H9 (cell line): ENCODE data around the gene LAMB1. TPM values are rescaled to one million over a fixed set of nuclear protein-coding genes. Genes with fewer than 3 reads are reported as not detected.
A peak's percentile ranks its signal among the peaks of the same experiment; 100 is the strongest.

Experiments used
- DNase-seq: peaks from one replicate; pipeline ENCODE4 v3.0.0-alpha.2; 2017
- H2AFZ ChIP-seq: one replicate; pipeline ENCODE4 v1.6.1; 2013; ENCODE audit warnings: mild to moderate bottlenecking, low read length, control low read depth, moderate library complexity
- H2AK5ac ChIP-seq: 2 replicates; pipeline ENCODE4 v1.6.1; 2013; ENCODE audit warnings: low read length, control low read depth, mixed read lengths; ENCODE audit not compliant: insufficient read length
- H2BK120ac ChIP-seq: one replicate; pipeline ENCODE4 v1.6.1; 2013; ENCODE audit warnings: low read depth, mild to moderate bottlenecking, low read length, control low read depth, inconsistent platforms; ENCODE audit not compliant: poor library complexity, severe bottlenecking
- H2BK12ac ChIP-seq: 2 replicates; pipeline ENCODE4 v1.6.1; 2013; ENCODE audit warnings: low read length, control low read depth, mixed read lengths, low read depth; ENCODE audit not compliant: insufficient read length
- H2BK15ac ChIP-seq: 2 replicates; pipeline ENCODE4 v1.6.1; 2013; ENCODE audit warnings: low read depth, low read length, control low read depth
- H2BK20ac ChIP-seq: one replicate; pipeline ENCODE4 v1.6.1; 2013; ENCODE audit warnings: low read depth, mild to moderate bottlenecking, low read length, control low read depth, inconsistent platforms; ENCODE audit not compliant: poor library complexity, severe bottlenecking
- H2BK5ac ChIP-seq: 2 replicates; pipeline ENCODE4 v1.6.1; 2013; ENCODE audit warnings: low read length, control low read depth, mixed read lengths; ENCODE audit not compliant: insufficient read length
- H3K14ac ChIP-seq: 2 replicates; pipeline ENCODE4 v1.6.1; 2013; ENCODE audit warnings: low read length, control low read depth; ENCODE audit not compliant: insufficient read depth
- H3K18ac ChIP-seq: 2 replicates; pipeline ENCODE4 v1.6.1; 2013; ENCODE audit warnings: low read depth, mild to moderate bottlenecking, mixed read lengths, low read length, control low read depth; ENCODE audit not compliant: insufficient read length
- H3K23ac ChIP-seq: 2 replicates; pipeline ENCODE4 v1.6.1; 2013; ENCODE audit warnings: low read length, control low read depth, mixed read lengths, low read depth; ENCODE audit not compliant: insufficient read length
- H3K23me2 ChIP-seq: 2 replicates; pipeline ENCODE4 v1.6.1; 2013; ENCODE audit warnings: low read depth, mild to moderate bottlenecking, mixed read lengths, low read length, control low read depth; ENCODE audit not compliant: insufficient read length, poor library complexity, severe bottlenecking
- H3K27ac ChIP-seq: 2 replicates; pipeline ENCODE4 v1.5.1; 2013; ENCODE audit warnings: low read length, control low read depth, mixed read lengths, low read depth; ENCODE audit not compliant: insufficient read length
- H3K27me3 ChIP-seq: 2 replicates; pipeline ENCODE4 v1.6.1; 2013; ENCODE audit warnings: low read length, control low read depth, inconsistent platforms; ENCODE audit not compliant: insufficient read depth
- H3K4ac ChIP-seq: 2 replicates; pipeline ENCODE4 v1.6.1; 2013; ENCODE audit warnings: low read depth, mild to moderate bottlenecking, control low read depth, inconsistent platforms, low read length, moderate library complexity
- H3K4me1 ChIP-seq: 2 replicates; pipeline ENCODE4 v1.6.1; 2013; ENCODE audit warnings: low read length, control low read depth, inconsistent platforms; ENCODE audit not compliant: insufficient read depth
- H3K4me2 ChIP-seq: 2 replicates; pipeline ENCODE4 v1.6.1; 2013; ENCODE audit warnings: low read length, control low read depth, mixed read lengths; ENCODE audit not compliant: insufficient read length, insufficient read depth
- H3K56ac ChIP-seq: 2 replicates; pipeline ENCODE4 v1.6.1; 2013; ENCODE audit warnings: low read depth, mild to moderate bottlenecking, mixed read lengths, low read length, control low read depth; ENCODE audit not compliant: insufficient read length
- H3K79me1 ChIP-seq: 2 replicates; pipeline ENCODE4 v1.6.1; 2013; ENCODE audit warnings: low read depth, mild to moderate bottlenecking, moderate library complexity, low read length, control low read depth, inconsistent platforms; ENCODE audit not compliant: insufficient read depth, poor library complexity, severe bottlenecking
- H3K79me2 ChIP-seq: 2 replicates; pipeline ENCODE4 v1.6.1; 2013; ENCODE audit warnings: low read length, control low read depth, inconsistent platforms; ENCODE audit not compliant: insufficient read depth
- H3K9ac ChIP-seq: 2 replicates; pipeline ENCODE4 v1.6.1; 2013; ENCODE audit warnings: low read length, control low read depth, mixed read lengths; ENCODE audit not compliant: insufficient read length; ENCODE audit errors: extremely low read depth
- H3K9me3 ChIP-seq: one replicate; pipeline ENCODE4 v1.6.1; 2013; ENCODE audit warnings: low read depth, low read length, inconsistent platforms; ENCODE audit not compliant: control insufficient read depth
- H3T11ph ChIP-seq: one replicate; pipeline ENCODE4 v1.6.1; 2013; ENCODE audit warnings: mild to moderate bottlenecking, low read length, control low read depth, inconsistent platforms
- H4K20me1 ChIP-seq: one replicate; pipeline ENCODE4 v1.6.1; 2013; ENCODE audit not compliant: control insufficient read depth, insufficient read length, insufficient read depth
- H4K5ac ChIP-seq: 2 replicates; pipeline ENCODE4 v1.6.1; 2013; ENCODE audit warnings: low read depth, mild to moderate bottlenecking, mixed read lengths, low read length, control low read depth; ENCODE audit not compliant: insufficient read length
- H4K8ac ChIP-seq: replicated peaks from 2 replicates; pipeline ENCODE4 v1.6.1; 2013; ENCODE audit warnings: low read length, control low read depth, mixed read lengths, low read depth; ENCODE audit not compliant: insufficient read length
- H4K91ac ChIP-seq: 2 replicates; pipeline ENCODE4 v1.6.1; 2013; ENCODE audit warnings: low read depth, mild to moderate bottlenecking, moderate library complexity, mixed read lengths, low read length, control low read depth; ENCODE audit not compliant: insufficient read length
- H3K27ac Mint-ChIP-seq, 3 experiments: 2 replicates in 2 of 3; 3 replicates in 1 of 3; pipeline ENCODE4 v1.8.0; 2020 to 2021; ENCODE audit warnings: mixed read lengths in 3 of 3, mild to moderate bottlenecking in 1 of 3, moderate library complexity in 1 of 3
- H3K27me3 Mint-ChIP-seq: 2 replicates; pipeline ENCODE4 v1.8.0; 2021; ENCODE audit warnings: low read depth, mild to moderate bottlenecking, moderate library complexity, mixed read lengths
- H3K36me3 Mint-ChIP-seq, 3 experiments: 2 replicates in 2 of 3; 3 replicates in 1 of 3; pipeline ENCODE4 v1.8.0; 2020 to 2021; ENCODE audit warnings: low read depth in 3 of 3, mixed read lengths in 3 of 3; ENCODE audit not compliant: insufficient read depth in 1 of 3
- H3K4me1 Mint-ChIP-seq, 2 experiments: 2 replicates each; pipeline ENCODE4 v1.8.0; 2020; ENCODE audit warnings: mixed read lengths in 2 of 2
- H3K4me3 Mint-ChIP-seq, 2 experiments: 2 replicates in 1 of 2; 3 replicates in 1 of 2; pipeline ENCODE4 v1.8.0; 2020 to 2021; ENCODE audit warnings: mild to moderate bottlenecking in 2 of 2, mixed read lengths in 2 of 2, moderate library complexity in 1 of 2
- H3K9me3 Mint-ChIP-seq, 2 experiments: 2 replicates in 1 of 2; 3 replicates in 1 of 2; pipeline ENCODE4 v1.8.0; 2020; ENCODE audit warnings: mild to moderate bottlenecking in 2 of 2, mixed read lengths in 2 of 2, moderate library complexity in 1 of 2
- WGBS: extraction: QIAGEN DNeasy Blood & Tissue Kit; methylation state at CpG from one replicate; pipeline ENCODE4 v1.1.7; 2013; ENCODE audit warnings: missing lambda C conversion rate, low lambda C conversion rate, mixed read lengths; ENCODE audit not compliant: insufficient read length; ENCODE audit errors: extremely low coverage; 5-methylcytosine and 5-hydroxymethylcytosine counted together
- total RNA-seq: library from RNA; stranded (reverse); gene quantifications from 2 replicates; pipeline ENCODE4 v1.2.1, GENCODE V29; 2021
- TF ChIP-seq, protein P1 (sequence below): fragments of 200-600 bp; sonication (generic); conservative IDR thresholded peaks from 3 replicates; pipeline ENCODE4 v1.8.0; 2021; ENCODE audit warnings: antibody characterized with exemption, mild to moderate bottlenecking

Gene LAMB1
- total RNA-seq, 1 experiment from 2014 or later, result 75.8 TPM

DNA sequence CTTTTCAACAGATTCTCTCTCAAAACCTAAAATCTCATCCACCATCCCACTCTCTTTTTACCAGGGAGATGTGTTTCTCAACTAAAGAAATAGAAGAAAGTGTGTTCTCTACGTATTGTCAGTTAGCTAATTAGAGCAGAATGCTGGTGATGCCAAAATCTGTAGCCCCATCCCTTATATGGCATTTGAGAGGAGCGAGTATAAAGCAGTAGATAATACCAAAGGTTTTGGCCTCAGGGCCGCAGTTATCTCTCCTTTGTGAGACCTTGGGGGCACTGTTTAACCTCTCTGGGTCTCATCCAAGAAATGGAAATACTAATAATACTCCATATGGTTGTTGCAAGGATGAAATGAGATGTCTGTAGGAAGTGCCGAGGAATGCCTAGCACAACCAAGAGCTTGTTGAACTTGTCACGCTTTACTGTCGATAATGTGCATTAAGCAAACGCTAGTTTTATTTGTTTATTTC is 112.4 kb downstream of the LAMB1 start:
- Mint-ChIP-seq H3K36me3 (peaks cover 6 to 25% (median 23%) of the 10 kb centered on the region in 3 experiments; a peak in 6 of 7 replicates), H3K4me3 (peak overlapping the region; percentile 94 to 99), H3K4me1 (peaks cover 15 to 16% of the 10 kb centered on the region in 2 experiments), H3K27me3 (peaks cover 8% of the 10 kb centered on the region), H3K9me3 (peaks cover 0 to 7% of the 10 kb centered on the region in 2 experiments; a peak in 1 of 5 replicates), H3K27ac (no peak overlapping the region; a peak in 1 of 7 replicates)
- no peak overlapping the region for H3K27ac ChIP-seq
- H4K20me1 ChIP-seq, result no peaks in the 10 kb centered on the region
- no peak overlapping the region for H3K14ac ChIP-seq
- no peak overlapping the region for H4K8ac ChIP-seq
- no peak overlapping the region for H3K23ac ChIP-seq
- no peak overlapping the region for H2BK5ac ChIP-seq
- H2BK20ac ChIP-seq, result no peak overlapping the region
- H3K9me3 ChIP-seq, result no peaks in the 10 kb centered on the region
- no peaks in the 10 kb centered on the region for H3K27me3 ChIP-seq
- peaks cover 3% of the 10 kb centered on the region; the same call in 1 of the 2 replicates for H3K79me2 ChIP-seq
- no peak overlapping the region for H3K9ac ChIP-seq
- H4K91ac ChIP-seq, result no peak overlapping the region
- no peak overlapping the region for H2BK12ac ChIP-seq
- no peak overlapping the region for H2BK15ac ChIP-seq
- H3K4me2 ChIP-seq, result peak overlapping the region; percentile 96
- peaks cover 8% of the 10 kb centered on the region for H3K23me2 ChIP-seq
- H4K5ac ChIP-seq, result no peak overlapping the region
- peak overlapping the region; percentile 1 for H2AFZ ChIP-seq
- TF ChIP-seq, protein P1, sequence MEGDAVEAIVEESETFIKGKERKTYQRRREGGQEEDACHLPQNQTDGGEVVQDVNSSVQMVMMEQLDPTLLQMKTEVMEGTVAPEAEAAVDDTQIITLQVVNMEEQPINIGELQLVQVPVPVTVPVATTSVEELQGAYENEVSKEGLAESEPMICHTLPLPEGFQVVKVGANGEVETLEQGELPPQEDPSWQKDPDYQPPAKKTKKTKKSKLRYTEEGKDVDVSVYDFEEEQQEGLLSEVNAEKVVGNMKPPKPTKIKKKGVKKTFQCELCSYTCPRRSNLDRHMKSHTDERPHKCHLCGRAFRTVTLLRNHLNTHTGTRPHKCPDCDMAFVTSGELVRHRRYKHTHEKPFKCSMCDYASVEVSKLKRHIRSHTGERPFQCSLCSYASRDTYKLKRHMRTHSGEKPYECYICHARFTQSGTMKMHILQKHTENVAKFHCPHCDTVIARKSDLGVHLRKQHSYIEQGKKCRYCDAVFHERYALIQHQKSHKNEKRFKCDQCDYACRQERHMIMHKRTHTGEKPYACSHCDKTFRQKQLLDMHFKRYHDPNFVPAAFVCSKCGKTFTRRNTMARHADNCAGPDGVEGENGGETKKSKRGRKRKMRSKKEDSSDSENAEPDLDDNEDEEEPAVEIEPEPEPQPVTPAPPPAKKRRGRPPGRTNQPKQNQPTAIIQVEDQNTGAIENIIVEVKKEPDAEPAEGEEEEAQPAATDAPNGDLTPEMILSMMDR, result no peak
- no CpG with 5 or more reads among the region's 7 CpGs for WGBS
- no peak overlapping the region for H3K56ac ChIP-seq
- no peaks in the 10 kb centered on the region for H3K4me1 ChIP-seq
- H2BK120ac ChIP-seq, result no peak overlapping the region
- no peak overlapping the region for H3K4ac ChIP-seq
- H3K18ac ChIP-seq, result no peak overlapping the region
- no peak overlapping the region for H2AK5ac ChIP-seq
- H3K79me1 ChIP-seq, result peaks cover 4% of the 10 kb centered on the region
- no peak overlapping the region for H3T11ph ChIP-seq
- DNase-seq, result no peak
